A673 (cell line): Measurements from ENCODE around the gene AARS2. TPM values are rescaled to one million over a fixed set of nuclear protein-coding genes. Genes with fewer than 3 reads are reported as not detected.
A peak's percentile ranks its signal among the peaks of the same experiment; 100 is the strongest.

Experiments
- BruUV-seq: library from RNA; stranded (reverse); fragments of 400-500 nt; replicated peaks from 2 replicates; lab custom pipeline; 2021; lab: Mats Ljungman, UMichigan
- CTCF ChIA-PET: fragments of 300-600 bp; sonication (Branson Sonifier 250); formaldehyde crosslinking; loops from one replicate; lab custom pipeline; 2022; ENCODE audit warnings: antibody characterized with exemption; lab: Charles Lee
- POLR2A ChIA-PET: fragments of 300-600 bp; sonication (Branson Sonifier 250); formaldehyde crosslinking; loops from one replicate; lab custom pipeline; 2022; ENCODE audit warnings: antibody characterized with exemption; ENCODE audit not compliant: low non-redundant PET; lab: Charles Lee
- DNase-seq: peaks from one replicate; pipeline ENCODE4 v3.0.0-alpha.2; 2015; ENCODE audit warnings: low spot score
- H3K27ac ChIP-seq: fragments of 200-600 bp; sonication (generic); 2 replicates; pipeline ENCODE4 v1.5.1; 2016; ENCODE audit warnings: mixed run types, low read depth, mild to moderate bottlenecking, mixed read lengths, antibody characterized with exemption, low read length; ENCODE audit not compliant: poor library complexity, severe bottlenecking
- H3K27me3 ChIP-seq: fragments of 200-600 bp; sonication (generic); replicated peaks from 2 replicates; pipeline ENCODE4 v1.6.1; 2017; ENCODE audit warnings: mixed run types, low read depth, mild to moderate bottlenecking, mixed read lengths, antibody characterized with exemption, low read length; ENCODE audit not compliant: insufficient read depth, poor library complexity
- H3K36me3 ChIP-seq: fragments of 200-600 bp; sonication (generic); 2 replicates; pipeline ENCODE4 v1.6.1; 2016; ENCODE audit warnings: mixed run types, mild to moderate bottlenecking, mixed read lengths, antibody characterized with exemption, low read length; ENCODE audit not compliant: insufficient read depth, poor library complexity, severe bottlenecking
- H3K4me1 ChIP-seq: fragments of 200-600 bp; sonication (generic); 2 replicates; pipeline ENCODE4 v1.6.1; 2017; ENCODE audit warnings: mixed run types, mild to moderate bottlenecking, mixed read lengths, antibody characterized with exemption, low read length; ENCODE audit not compliant: insufficient read depth, poor library complexity, severe bottlenecking
- H3K4me3 ChIP-seq: fragments of 200-600 bp; sonication (generic); 2 replicates; pipeline ENCODE4 v1.5.1; 2016; ENCODE audit warnings: low read depth, mixed run types, mild to moderate bottlenecking, mixed read lengths, low read length; ENCODE audit not compliant: poor library complexity, severe bottlenecking
- H3K9me3 ChIP-seq: fragments of 200-600 bp; sonication (generic); 2 replicates; pipeline ENCODE4 v1.6.1; 2016; ENCODE audit warnings: mixed run types, low read depth, mild to moderate bottlenecking, mixed read lengths, antibody characterized with exemption, low read length; ENCODE audit not compliant: poor library complexity, severe bottlenecking
- CTCF ChIP-seq: fragments of 300-800, 200-600 bp; sonication (generic); conservative IDR thresholded peaks from 2 replicates; pipeline ENCODE4 v1.5.1; 2017; ENCODE audit warnings: low read depth, mild to moderate bottlenecking, antibody characterized with exemption, low read length, moderate library complexity, mixed read lengths
- EZH2 ChIP-seq: fragments of 200-600 bp; sonication (generic); IDR thresholded peaks from 2 replicates; pipeline ENCODE4 v1.6.1; 2017; ENCODE audit warnings: borderline replicate concordance, low read depth, mild to moderate bottlenecking, mixed read lengths, antibody characterized with exemption, low read length; ENCODE audit not compliant: poor library complexity, severe bottlenecking
- intact Hi-C: fragments of 100-400 bp; cut with micrococcal nuclease; formaldehyde crosslinking; loops from one replicate; pipeline ENCODE4 v1.10.0; 2022; ENCODE audit not compliant: unreplicated experiment
- total RNA-seq: library from RNA; stranded (reverse); gene quantifications from 2 replicates; pipeline ENCODE4 v1.2.3, GENCODE V29; 2021

The AARS2 gene
- total RNA-seq, 1 experiment from 2014 or later, result 25.0 TPM

- intact Hi-C loops, result no loop called here
- H3K4me3 ChIP-seq, result no peak overlapping the region
- CTCF ChIA-PET, result no interaction called here
- H3K27me3 ChIP-seq, result no peaks in the 10 kb centered on the region
- TF ChIP-seq EZH2 (no peak), CTCF (no peak)
- H3K9me3 ChIP-seq, result no peaks in the 10 kb centered on the region
- no peak for DNase-seq
- no peaks in the 10 kb centered on the region for H3K36me3 ChIP-seq
- H3K27ac ChIP-seq, result no peak overlapping the region
- H3K4me1 ChIP-seq, result peaks cover 5% of the 10 kb centered on the region
- POLR2A ChIA-PET, result no interaction called here
- BruUV-seq, result no TSS peak
Measured at GRCh38 chr6:44335631-44336030, 22.5 kb upstream of the AARS2 start.

GRCh38 chr6:44333942-44334341, 20.8 kb upstream of the AARS2 start:
- no peak overlapping the region for H3K27ac ChIP-seq
- POLR2A ChIA-PET, result no interaction called here
- CTCF ChIA-PET, result no interaction called here
- peaks cover 5% of the 10 kb centered on the region for H3K4me1 ChIP-seq
- no peak for DNase-seq
- no peaks in the 10 kb centered on the region for H3K36me3 ChIP-seq
- BruUV-seq, result no TSS peak
- no peaks in the 10 kb centered on the region for H3K9me3 ChIP-seq
- TF ChIP-seq EZH2 (no peak), CTCF (no peak)
- H3K27me3 ChIP-seq, result peaks cover 4% of the 10 kb centered on the region
- intact Hi-C loops, result no loop called here
- no peak overlapping the region for H3K4me3 ChIP-seq

GRCh38 chr6:44333273-44333919, 20.2 kb upstream of the AARS2 start:
- H3K27me3 ChIP-seq, result peaks cover 4% of the 10 kb centered on the region
- H3K27ac ChIP-seq, result no peak overlapping the region
- DNase-seq, result no peak
- intact Hi-C loops, result no loop called here
- no peak overlapping the region for H3K4me3 ChIP-seq
- TF ChIP-seq EZH2, result no peak
- no peaks in the 10 kb centered on the region for H3K36me3 ChIP-seq
- ChIA-PET CTCF (interaction anchor here (0.6 kb wide), 1 partner anchor 9 kb away, joined by 3 read pairs; no protein-coding TSS in a partner anchor), POLR2A (no interaction called here)
- BruUV-seq, result no TSS peak
- H3K9me3 ChIP-seq, result no peaks in the 10 kb centered on the region
- H3K4me1 ChIP-seq, result peaks cover 5% of the 10 kb centered on the region

- H3K27me3 ChIP-seq, result peaks cover 4% of the 10 kb centered on the region
- no TSS peak for BruUV-seq
- POLR2A ChIA-PET, result no interaction called here
- no peak overlapping the region for H3K4me3 ChIP-seq
- no peaks in the 10 kb centered on the region for H3K9me3 ChIP-seq
- no peak overlapping the region for H3K27ac ChIP-seq
- H3K4me1 ChIP-seq, result peaks cover 5% of the 10 kb centered on the region
- CTCF ChIA-PET, result interaction anchor here (0.6 kb wide), 1 partner anchor 8 kb away, joined by 3 read pairs; no protein-coding TSS in a partner anchor
- TF ChIP-seq CTCF (no peak), EZH2 (no peak)
- H3K36me3 ChIP-seq, result no peaks in the 10 kb centered on the region
- intact Hi-C loops, result no loop called here
- peak; percentile 32 for DNase-seq
Measured at GRCh38 chr6:44332585-44332984, 19.4 kb upstream of the AARS2 start.
